ENCODE results near the gene AKAP13.

- TF ChIP-seq, protein P1, sequence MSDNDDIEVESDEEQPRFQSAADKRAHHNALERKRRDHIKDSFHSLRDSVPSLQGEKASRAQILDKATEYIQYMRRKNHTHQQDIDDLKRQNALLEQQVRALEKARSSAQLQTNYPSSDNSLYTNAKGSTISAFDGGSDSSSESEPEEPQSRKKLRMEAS (IDR thresholded peaks at IDR 0.05), result no peak
- no peak for TF ChIP-seq NFIC (IDR thresholded peaks at IDR 0.05)
- TF ChIP-seq TAF1 (IDR thresholded peaks at IDR 0.05; ENCODE audit: low read depth), result no peak
- TF ChIP-seq CEBPB (IDR thresholded peaks at IDR 0.05), result no peak
- TF ChIP-seq EP300 (IDR thresholded peaks at IDR 0.05; ENCODE audit: borderline replicate concordance), result no peak
- no peak for TF ChIP-seq REST (IDR thresholded peaks at IDR 0.05; ENCODE audit: low read depth)
- TF ChIP-seq YY1 (IDR thresholded peaks at IDR 0.05; ENCODE audit: low read depth), result no peak
Observed at GRCh38 chr15:85742186-85742821, 361.9 kb downstream of the AKAP13 start.
